Activated CD4-positive, alpha-beta memory T cell treated with anti-CD3 and anti-CD28 coated beads, Interleukin-2, amount 10 ng/mL, durations not matched to agents 7 days and 5 days (primary cell): Measurements from ENCODE around the gene GRIN1. TPM values are rescaled to one million over a fixed set of nuclear protein-coding genes. Genes with fewer than 3 reads are reported as not detected.

ENCODE experiments used
- CTCF ChIA-PET: fragments of 350-600 bp; sonication (Branson Sonifier 250); formaldehyde crosslinking; loops from one replicate; lab custom pipeline; 2021; ENCODE audit warnings: antibody characterized with exemption, inconsistent platforms; lab: Charles Lee
- POLR2A ChIA-PET: fragments of 350-600 bp; sonication (Branson Sonifier 250); formaldehyde crosslinking; loops from one replicate; lab custom pipeline; 2021; ENCODE audit warnings: antibody characterized with exemption; lab: Charles Lee
- DNase-seq: peaks from one replicate; pipeline ENCODE4 v3.0.0-alpha.2; 2020
- H3K27ac Mint-ChIP-seq: one replicate; pipeline ENCODE4 v1.8.0; 2021; ENCODE audit warnings: mild to moderate bottlenecking, mixed read lengths
- H3K27me3 Mint-ChIP-seq: one replicate; pipeline ENCODE4 v1.8.0; 2021; ENCODE audit warnings: mixed read lengths
- H3K36me3 Mint-ChIP-seq: one replicate; pipeline ENCODE4 v1.8.0; 2021; ENCODE audit warnings: low read depth, mixed read lengths
- H3K4me1 Mint-ChIP-seq: one replicate; pipeline ENCODE4 v1.8.0; 2021; ENCODE audit warnings: mixed read lengths
- H3K4me3 Mint-ChIP-seq: one replicate; pipeline ENCODE4 v1.8.0; 2021; ENCODE audit warnings: mild to moderate bottlenecking, mixed read lengths
- H3K9me3 Mint-ChIP-seq: one replicate; pipeline ENCODE4 v1.8.0; 2021; ENCODE audit warnings: mixed read lengths
- total RNA-seq, 2 experiments: library from RNA; stranded (reverse); gene quantifications; one replicate each; pipeline ENCODE4 v1.2.3, GENCODE V29; 2021

Gene GRIN1
- total RNA-seq, 2 experiments from 2014 or later, result 0.40 to 0.43 TPM

DNA sequence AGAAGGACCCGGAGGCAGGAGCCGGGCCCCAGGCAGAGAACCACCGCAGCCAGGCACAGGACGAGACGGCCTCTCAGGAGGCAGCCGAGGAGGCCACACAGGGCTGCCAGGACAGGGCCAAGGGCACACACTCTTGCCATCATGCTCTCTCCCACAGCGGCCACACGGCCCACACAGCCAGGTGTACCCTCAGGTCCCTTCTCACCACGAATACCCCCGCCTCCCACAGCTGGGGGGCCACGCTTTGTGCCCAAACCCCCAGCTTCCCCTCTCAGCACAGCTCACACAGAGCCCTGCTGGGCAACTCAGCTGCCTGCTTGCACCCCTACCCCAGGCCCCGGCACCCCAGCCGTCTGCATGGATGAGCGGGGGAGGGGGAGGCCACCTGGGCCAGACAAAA lies 54.8 kb downstream of the GRIN1 start:
- ChIA-PET CTCF (interaction anchor here (0.9 kb wide), 1 partner anchor 34 kb away, joined by 3 read pairs; the partner anchor contains the start of gene RNF224), POLR2A (interaction anchor here (1.3 to 3.7 kb wide), 2 partner anchors 11 to 12 kb away, joined by 3 to 16 read pairs; partner anchors contain the start of genes NDOR1 and TMEM203)
- H3K4me1 Mint-ChIP-seq, result peaks cover 19% of the 10 kb centered on the region
- H3K27ac Mint-ChIP-seq, result no peak overlapping the region
- H3K9me3 Mint-ChIP-seq, result no peaks in the 10 kb centered on the region
- no peak overlapping the region for H3K4me3 Mint-ChIP-seq
- H3K36me3 Mint-ChIP-seq, result peaks cover 12% of the 10 kb centered on the region
- DNase-seq, result no peak
- H3K27me3 Mint-ChIP-seq, result no peaks in the 10 kb centered on the region

DNA sequence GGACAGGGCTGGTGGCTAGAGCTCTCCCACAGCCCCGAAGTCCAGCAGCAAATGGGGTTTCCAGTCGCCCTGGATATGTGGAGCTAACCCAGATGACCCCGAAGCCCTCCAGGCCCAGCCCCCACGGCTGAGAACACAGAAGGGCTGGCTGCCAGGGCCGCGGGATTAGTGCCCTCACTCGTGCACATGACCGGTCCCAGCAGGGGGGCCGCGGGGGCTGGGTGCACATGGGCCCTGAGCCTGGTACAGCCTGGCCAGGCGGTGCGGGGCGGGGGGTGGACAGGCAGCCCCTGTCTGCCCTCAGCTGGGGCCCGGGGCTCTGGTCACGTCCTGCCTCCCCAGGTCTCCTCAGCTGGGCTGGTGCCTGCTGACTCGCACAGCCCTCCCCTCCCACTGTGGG lies 55.4 kb downstream of the GRIN1 start:
- no peaks in the 10 kb centered on the region for H3K9me3 Mint-ChIP-seq
- POLR2A ChIA-PET, result interaction anchor here (1.1 to 3.7 kb wide), 3 partner anchors 9 to 11 kb away, joined by 3 to 16 read pairs (median 3); partner anchors contain the start of genes NDOR1 and TMEM203
- H3K36me3 Mint-ChIP-seq, result peaks cover 7% of the 10 kb centered on the region
- peaks cover 14% of the 10 kb centered on the region for H3K4me1 Mint-ChIP-seq
- CTCF ChIA-PET, result interaction anchor here (1.0 kb wide), 1 partner anchor 42 kb away, joined by 3 read pairs; no protein-coding TSS in a partner anchor
- no peak overlapping the region for H3K27ac Mint-ChIP-seq
- no peak for DNase-seq
- no peaks in the 10 kb centered on the region for H3K27me3 Mint-ChIP-seq
- H3K4me3 Mint-ChIP-seq, result no peak overlapping the region

GRCh38 chr9:137194909-137195308 lies 56.0 kb downstream of the GRIN1 start:
- Mint-ChIP-seq H3K4me1 (peaks cover 11% of the 10 kb centered on the region), H3K27me3 (no peaks in the 10 kb centered on the region), H3K4me3 (no peak overlapping the region), H3K27ac (no peak overlapping the region), H3K9me3 (no peaks in the 10 kb centered on the region), H3K36me3 (peaks cover 5% of the 10 kb centered on the region)
- DNase-seq, result no peak
- ChIA-PET POLR2A (interaction anchor here (1.1 to 3.7 kb wide), 2 partner anchors 9 to 11 kb away, joined by 3 to 16 read pairs; partner anchors contain the start of genes NDOR1 and TMEM203), CTCF (interaction anchor here (1.0 kb wide), 1 partner anchor 42 kb away, joined by 3 read pairs; no protein-coding TSS in a partner anchor)

GRCh38 chr9:137195525-137196220 lies 56.7 kb downstream of the GRIN1 start:
- Mint-ChIP-seq H3K9me3 (no peaks in the 10 kb centered on the region), H3K4me3 (no peak overlapping the region), H3K4me1 (peaks cover 6% of the 10 kb centered on the region), H3K27ac (no peak overlapping the region), H3K36me3 (peaks cover 2% of the 10 kb centered on the region), H3K27me3 (no peaks in the 10 kb centered on the region)
- ChIA-PET CTCF (no interaction called here), POLR2A (interaction anchor here (1.1 to 3.7 kb wide), 2 partner anchors 8 to 10 kb away, joined by 3 to 16 read pairs; partner anchors contain the start of genes NDOR1 and TMEM203)
- no peak for DNase-seq

DNA sequence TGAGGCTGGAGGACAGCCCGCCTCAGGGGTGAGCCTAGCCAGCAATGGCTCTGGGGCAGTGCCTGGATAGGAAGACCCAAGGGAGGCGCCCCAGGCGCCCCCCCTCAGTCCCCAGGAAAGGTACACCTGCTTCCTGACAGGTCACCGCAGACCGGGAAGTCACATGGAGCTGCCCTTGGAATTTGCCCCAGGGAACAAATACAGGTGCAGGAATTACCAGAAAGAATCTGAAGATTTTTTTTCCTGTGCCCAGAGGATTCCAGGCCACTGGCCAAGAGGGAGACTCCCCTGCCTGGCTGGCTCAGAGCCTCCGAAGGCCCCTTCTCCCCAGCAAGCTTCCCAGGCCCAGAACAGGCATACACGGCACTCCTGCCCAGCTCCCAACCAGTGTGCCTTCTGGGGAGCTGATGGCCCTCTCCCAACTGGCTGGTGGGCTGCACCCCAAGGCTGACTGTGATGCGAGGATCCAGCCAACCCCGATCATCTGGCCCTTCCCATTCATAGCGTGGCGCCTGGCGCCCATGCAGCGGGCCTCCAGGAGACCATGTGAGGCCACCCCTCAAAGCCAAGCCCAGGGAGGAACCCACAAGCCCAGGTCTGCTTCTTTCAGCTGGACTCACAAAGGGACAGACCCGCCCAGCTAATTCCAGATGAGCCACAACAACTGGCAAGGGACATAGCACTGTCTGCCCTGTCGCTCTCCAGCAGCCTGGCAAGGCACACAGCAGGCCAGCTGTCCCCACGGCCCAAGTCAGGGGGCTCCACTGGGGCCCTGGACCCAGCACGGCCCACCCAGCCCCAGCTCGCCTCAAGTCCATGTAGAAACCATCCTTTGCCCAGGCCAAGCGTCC lies 59.3 kb downstream of the GRIN1 start:
- POLR2A ChIA-PET, result interaction anchor here (0.9 to 3.4 kb wide), 4 partner anchors 10 to 69 kb away, joined by 3 to 26 read pairs (median 7); partner anchors contain the start of genes ANAPC2, RNF208, SSNA1 and TUBB4B
- Mint-ChIP-seq H3K4me1 (peaks cover 21% of the 10 kb centered on the region), H3K4me3 (peak overlapping the region; percentile 30), H3K36me3 (no peaks in the 10 kb centered on the region), H3K27ac (no peak overlapping the region), H3K27me3 (no peaks in the 10 kb centered on the region), H3K9me3 (no peaks in the 10 kb centered on the region)
- CTCF ChIA-PET, result no interaction called here
- DNase-seq, result no peak

DNA sequence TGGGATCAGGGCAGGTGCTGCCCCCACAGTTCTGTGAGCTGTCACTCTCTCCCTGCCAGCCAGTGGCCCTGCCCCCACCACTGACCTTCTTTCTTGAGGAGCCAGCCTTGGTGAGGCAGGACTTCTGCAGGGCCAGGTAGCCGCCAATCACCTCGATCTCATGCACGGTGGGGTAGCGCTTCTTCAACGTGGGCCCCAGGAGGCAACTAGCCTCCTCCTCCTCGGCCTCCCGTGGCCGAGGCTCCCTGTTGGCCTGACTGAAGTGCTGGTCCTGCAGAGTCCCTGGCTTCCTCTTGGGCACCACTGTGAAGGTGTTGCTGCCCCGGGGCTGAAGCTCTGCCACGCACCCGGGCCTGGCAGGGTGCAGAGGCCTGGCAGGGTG lies 59.9 kb downstream of the GRIN1 start:
- no peak for DNase-seq
- ChIA-PET POLR2A (interaction anchor here (0.9 to 3.4 kb wide), 4 partner anchors 10 to 69 kb away, joined by 3 to 26 read pairs (median 7); partner anchors contain the start of genes ANAPC2, RNF208, SSNA1 and TUBB4B), CTCF (interaction anchor here (0.6 kb wide), 1 partner anchor 76 kb away, joined by 5 read pairs; no protein-coding TSS in a partner anchor)
- H3K27me3 Mint-ChIP-seq, result no peaks in the 10 kb centered on the region
- no peaks in the 10 kb centered on the region for H3K9me3 Mint-ChIP-seq
- H3K4me1 Mint-ChIP-seq, result peaks cover 26% of the 10 kb centered on the region
- no peaks in the 10 kb centered on the region for H3K36me3 Mint-ChIP-seq
- H3K4me3 Mint-ChIP-seq, result peak overlapping the region; percentile 74
- no peak overlapping the region for H3K27ac Mint-ChIP-seq

DNA sequence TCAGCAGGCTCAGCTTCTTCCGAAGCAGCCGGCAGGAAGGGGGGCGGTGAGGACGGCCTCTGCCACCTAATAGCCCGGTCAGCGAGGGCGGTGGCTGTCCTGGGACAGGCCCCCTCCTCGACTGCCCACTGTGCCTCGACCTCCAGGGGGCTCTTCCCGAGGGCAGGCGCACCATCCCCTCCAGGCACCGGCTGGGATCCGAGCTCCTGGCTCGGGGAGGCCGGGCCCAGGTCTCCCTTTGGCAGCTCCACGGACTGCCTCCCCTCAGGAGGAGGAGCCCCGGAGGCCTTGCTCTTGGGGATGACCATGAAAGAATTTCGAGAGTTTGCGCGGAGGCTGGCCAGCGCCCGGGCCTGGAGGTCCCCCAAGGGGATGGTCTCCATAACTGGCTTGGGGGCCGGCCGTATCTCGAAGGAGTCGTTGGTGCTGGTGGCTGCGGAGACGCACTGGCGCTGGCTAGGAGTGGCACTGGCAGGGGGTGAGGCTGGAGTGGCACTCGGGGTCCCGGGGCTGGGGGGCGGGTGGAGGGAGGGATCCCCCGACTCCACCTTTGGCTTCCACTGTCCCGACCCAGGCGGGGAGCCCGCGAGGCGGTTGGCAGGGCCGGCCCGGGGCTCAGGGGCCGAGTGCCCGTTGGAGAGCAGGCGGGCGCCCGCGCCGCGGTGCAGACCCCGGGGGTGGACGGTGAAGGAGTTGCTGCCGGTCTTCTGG lies 60.6 kb downstream of the GRIN1 start:
- no peaks in the 10 kb centered on the region for H3K27me3 Mint-ChIP-seq
- no peaks in the 10 kb centered on the region for H3K9me3 Mint-ChIP-seq
- no peaks in the 10 kb centered on the region for H3K36me3 Mint-ChIP-seq
- no peak for DNase-seq
- POLR2A ChIA-PET, result interaction anchor here (0.9 to 3.4 kb wide), 4 partner anchors 11 to 70 kb away, joined by 3 to 26 read pairs (median 7); partner anchors contain the start of genes ANAPC2, RNF208, SSNA1 and TUBB4B
- CTCF ChIA-PET, result interaction anchor here (0.6 kb wide), 1 partner anchor 77 kb away, joined by 5 read pairs; no protein-coding TSS in a partner anchor
- H3K4me3 Mint-ChIP-seq, result peak overlapping the region; percentile 74
- peaks cover 33% of the 10 kb centered on the region for H3K4me1 Mint-ChIP-seq
- H3K27ac Mint-ChIP-seq, result peak overlapping the region; percentile 40

DNA sequence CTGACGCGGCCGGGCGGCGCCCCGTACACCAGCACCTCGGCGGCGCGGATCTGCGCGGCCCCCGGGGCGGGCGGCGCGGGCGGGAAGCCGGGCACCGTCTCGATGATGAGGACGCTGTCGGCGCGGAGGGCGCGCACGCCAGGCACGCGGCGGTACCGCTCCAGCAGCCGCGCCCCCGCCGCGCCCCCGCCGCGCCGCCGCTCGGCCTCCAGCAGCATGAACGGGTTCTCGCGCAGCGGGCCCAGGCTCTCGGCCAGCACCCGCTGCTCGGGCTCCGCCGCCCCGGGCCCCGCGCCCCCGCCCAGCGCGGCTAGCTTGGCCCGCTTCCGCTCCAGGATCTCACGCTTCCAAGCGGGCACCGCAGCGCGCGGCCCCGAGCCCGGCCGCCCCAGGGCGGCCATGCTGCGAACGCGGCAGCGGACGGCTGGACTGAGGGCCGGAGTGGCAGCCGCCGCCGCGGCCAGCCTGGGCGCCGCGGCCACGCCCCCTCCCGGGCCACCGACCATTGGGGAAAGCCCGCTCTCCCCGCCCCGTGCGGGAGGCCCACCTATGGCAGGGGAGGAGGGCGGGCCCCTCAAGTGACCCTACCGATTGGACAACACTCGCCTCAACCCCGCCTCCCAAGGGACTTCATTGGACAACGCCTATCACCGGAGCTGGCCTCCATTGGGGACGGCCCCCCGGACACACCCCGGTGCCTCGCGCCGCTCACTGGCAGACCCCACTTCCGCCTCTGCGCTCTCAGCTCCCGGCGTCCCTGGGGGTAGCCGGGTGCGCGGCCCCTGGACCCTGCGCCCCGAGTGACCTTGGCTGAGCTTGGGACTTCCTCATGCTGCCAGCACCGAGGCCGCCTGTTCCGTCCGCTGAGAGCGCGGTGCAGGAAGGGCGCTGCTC lies 61.6 kb downstream of the GRIN1 start, which contains the start of gene TPRN:
Gene TPRN, minus strand, starts transcription at position 431 of the 894 bp plus-strand sequence. Its CDS starts 30 bp downstream, at position 401.
- CTCF ChIA-PET, result interaction anchor here (0.6 to 1.4 kb wide), 9 partner anchors 12 to 114 kb away, joined by 3 to 12 read pairs (median 4); partner anchors contain the start of genes ANAPC2, MAN1B1, RNF208 and RNF224
- DNase-seq, result peak; percentile 99
- H3K27ac Mint-ChIP-seq, result peak within 1 kb of the TSS; percentile 70

DNA sequence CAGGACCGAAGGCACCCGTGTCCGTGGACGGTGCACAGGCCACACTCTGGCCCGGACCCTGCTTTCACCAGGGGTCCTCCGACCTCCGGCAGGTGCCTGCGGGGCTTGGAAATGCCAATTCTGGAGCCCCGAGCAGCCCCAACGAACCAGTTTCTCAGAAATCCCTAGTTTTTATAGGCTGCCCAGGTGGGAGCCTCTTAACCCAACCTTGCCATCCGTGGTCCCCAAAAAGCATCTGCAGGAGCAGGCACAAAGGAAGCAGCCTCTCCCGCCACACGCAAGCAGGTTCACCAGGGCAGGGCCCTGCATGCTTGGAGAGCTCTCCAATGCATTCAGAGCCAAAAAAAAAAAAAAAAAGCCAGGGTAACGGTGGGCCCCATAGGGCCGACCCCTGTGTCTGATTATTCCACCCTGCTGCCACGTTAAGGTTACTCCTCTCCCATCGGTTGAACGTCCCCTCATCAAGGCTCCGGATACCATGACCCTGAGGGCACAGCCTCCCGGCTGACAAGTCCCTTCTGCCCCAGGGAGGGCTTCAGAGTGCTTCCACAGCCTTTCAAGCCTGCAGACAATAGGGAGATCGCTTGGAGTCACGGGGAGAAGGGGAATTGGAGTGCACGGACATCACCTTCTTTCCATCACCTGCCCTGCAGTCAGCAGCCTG lies 62.4 kb downstream of the GRIN1 start:
- Mint-ChIP-seq H3K36me3 (peaks cover 3% of the 10 kb centered on the region), H3K4me3 (peak overlapping the region; percentile 78), H3K27me3 (no peaks in the 10 kb centered on the region), H3K4me1 (peaks cover 43% of the 10 kb centered on the region), H3K9me3 (no peaks in the 10 kb centered on the region), H3K27ac (peak overlapping the region; percentile 70)
- POLR2A ChIA-PET, result interaction anchor here (0.7 to 3.0 kb wide), 17 partner anchors 8 to 474 kb away, joined by 3 to 29 read pairs (median 5); partner anchors contain the start of genes ANAPC2, CYSRT1, MAN1B1 and RABL6
- DNase-seq, result no peak
- CTCF ChIA-PET, result interaction anchor here (0.8 to 1.4 kb wide), 7 partner anchors 13 to 106 kb away, joined by 4 to 12 read pairs (median 4); partner anchors contain the start of genes ANAPC2, RNF208, RNF224 and SSNA1

More for the DNA sequence above, 61.6 kb downstream of the GRIN1 start, which contains the start of gene TPRN:
- no peaks in the 10 kb centered on the region for H3K36me3 Mint-ChIP-seq
- peaks cover 35% of the 10 kb centered on the region for H3K4me1 Mint-ChIP-seq
- H3K9me3 Mint-ChIP-seq, result no peaks in the 10 kb centered on the region
- no peaks in the 10 kb centered on the region for H3K27me3 Mint-ChIP-seq
- peak within 1 kb of the TSS; percentile 78 for H3K4me3 Mint-ChIP-seq
- POLR2A ChIA-PET, result interaction anchor here (0.7 to 3.0 kb wide), 17 partner anchors 8 to 474 kb away, joined by 3 to 29 read pairs (median 5); partner anchors contain the start of genes ANAPC2, CYSRT1, MAN1B1 and RABL6

DNA sequence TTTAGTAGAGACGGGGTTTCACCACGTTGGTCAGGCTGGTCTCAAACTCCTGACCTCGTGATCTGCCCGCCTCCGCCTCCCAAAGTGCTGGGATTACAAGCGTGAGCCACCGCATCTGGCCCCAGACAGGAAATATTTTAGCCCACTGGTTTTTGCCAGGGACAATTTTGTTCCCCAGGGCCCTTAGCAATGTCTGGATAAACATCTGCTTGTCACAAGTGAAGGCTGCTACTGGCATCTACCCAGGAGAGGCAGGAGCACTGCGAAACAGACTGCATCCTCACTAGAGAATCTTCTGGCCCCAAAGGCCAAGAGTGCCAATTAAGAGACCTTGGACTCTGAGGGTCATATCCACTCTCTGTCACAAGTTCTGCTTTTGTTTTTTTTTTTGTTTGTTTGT lies 64.0 kb downstream of the GRIN1 start:
- no peak for DNase-seq
- CTCF ChIA-PET, result interaction anchor here (1.2 to 2.6 kb wide), 2 partner anchors 14 to 20 kb away, joined by 6 to 8 read pairs; partner anchors contain the start of genes RNF208 and SSNA1
- H3K4me3 Mint-ChIP-seq, result no peak overlapping the region
- POLR2A ChIA-PET, result interaction anchor here (1.0 to 3.0 kb wide), 3 partner anchors 8 to 38 kb away, joined by 3 to 25 read pairs (median 5); partner anchors contain the start of genes ANAPC2, SSNA1 and TUBB4B
- peaks cover 18% of the 10 kb centered on the region for H3K36me3 Mint-ChIP-seq
- no peak overlapping the region for H3K27ac Mint-ChIP-seq
- H3K27me3 Mint-ChIP-seq, result no peaks in the 10 kb centered on the region
- no peaks in the 10 kb centered on the region for H3K9me3 Mint-ChIP-seq
- H3K4me1 Mint-ChIP-seq, result peaks cover 56% of the 10 kb centered on the region
